Epithelial cell of prostate (primary cell): ENCODE data around the gene ZSCAN22.
A peak's percentile ranks its signal among the peaks of the same experiment; 100 is the strongest.

Source experiments
- DNase-seq: peaks from one replicate; pipeline ENCODE4 v3.0.0-alpha.2; 2011; ENCODE audit warnings: low read depth, low spot score
- H3K27ac ChIP-seq: fragments of 450-650 bp; 2 replicates; pipeline ENCODE4 v1.5.1; 2017; ENCODE audit warnings: mild to moderate bottlenecking

ZSCAN22 gene

DNA sequence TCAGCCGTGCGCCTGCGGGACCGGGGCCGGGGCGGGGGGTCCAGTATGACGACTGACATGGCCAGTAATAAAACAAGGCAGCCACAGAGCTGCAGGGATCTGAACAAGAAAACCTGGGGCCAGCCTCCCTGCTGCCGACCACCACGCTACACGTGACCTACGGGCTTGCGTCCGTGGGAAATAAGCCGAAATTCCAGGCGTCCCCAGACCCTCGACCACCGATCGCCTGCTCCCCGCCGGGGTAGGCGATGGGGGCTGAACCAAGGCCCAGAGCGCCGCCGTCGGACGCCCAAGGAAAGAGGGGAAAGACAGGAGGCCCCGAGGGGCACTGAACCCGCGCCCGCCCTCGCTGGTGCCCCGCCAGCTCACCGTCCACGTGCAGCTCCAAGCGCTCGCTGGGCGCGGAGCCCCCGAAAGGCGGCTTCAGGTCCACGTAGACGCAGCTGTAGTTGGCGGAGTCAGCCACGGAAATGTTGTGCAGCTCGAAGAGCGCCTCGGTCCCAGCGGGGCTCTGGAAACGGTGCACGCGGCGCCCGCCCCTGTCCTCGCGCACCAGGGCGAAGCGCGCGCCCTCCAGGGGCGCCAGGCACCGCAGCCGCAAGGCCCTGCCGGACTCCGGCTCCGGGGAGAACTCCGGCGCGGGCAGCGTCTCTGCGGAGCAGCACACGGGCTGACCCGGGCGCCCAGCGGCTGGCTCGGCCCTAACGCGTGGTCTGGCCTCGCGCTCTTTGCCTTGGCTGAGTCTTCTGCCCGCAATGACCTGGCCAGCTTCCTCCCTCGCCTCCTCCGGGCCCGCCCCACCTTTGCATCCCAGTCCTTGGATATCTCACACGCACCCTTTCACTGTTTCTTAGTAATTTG lies 23.4 kb downstream of the ZSCAN22 start:
- DNase-seq, result no peak
- no peak overlapping the region for H3K27ac ChIP-seq

GRCh38 chr19:58350871-58351557 lies 24.2 kb downstream of the ZSCAN22 start:
- DNase-seq, result no peak
- no peak overlapping the region for H3K27ac ChIP-seq

- DNase-seq, result no peak
- no peak overlapping the region for H3K27ac ChIP-seq
Observed at GRCh38 chr19:58351558-58351878, 24.7 kb downstream of the ZSCAN22 start.

DNA sequence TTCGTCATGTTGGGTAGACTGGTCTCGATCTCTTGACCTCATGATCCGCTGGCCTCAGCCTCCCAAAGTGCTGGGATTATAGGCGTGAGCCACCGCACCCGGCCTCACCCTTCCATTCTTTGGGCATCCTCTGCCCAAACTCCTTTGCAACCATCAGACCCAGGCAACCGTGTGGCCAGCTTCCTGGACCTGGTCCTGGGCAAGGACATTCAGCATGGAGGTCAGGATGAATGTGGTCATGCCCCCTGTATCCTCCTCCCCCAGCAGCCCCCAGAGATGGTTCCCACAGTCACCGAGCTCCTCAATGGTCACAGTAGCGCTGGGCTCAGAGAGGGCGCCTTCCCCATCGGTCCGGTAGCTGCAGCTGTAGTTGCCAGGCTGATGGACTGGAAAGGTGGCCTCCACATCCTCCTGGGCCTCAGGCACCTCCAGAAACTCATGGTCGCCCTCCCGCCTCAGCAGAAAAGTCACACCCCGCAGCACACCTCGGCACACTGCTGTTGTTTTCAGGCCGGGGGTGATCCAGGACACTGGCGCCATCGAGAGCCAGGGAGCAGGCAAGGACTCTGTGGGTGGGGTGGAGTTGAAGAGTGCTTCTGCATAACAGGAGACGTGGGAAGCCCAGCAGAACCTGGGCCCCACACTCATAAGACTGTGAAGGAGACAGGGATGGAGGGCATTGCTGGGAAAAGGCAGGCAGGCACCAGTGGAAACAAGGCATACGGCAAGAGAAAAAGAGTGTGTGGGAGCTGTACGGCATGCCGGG lies 25.4 kb downstream of the ZSCAN22 start:
- no peak overlapping the region for H3K27ac ChIP-seq
- DNase-seq, result no peak

- DNase-seq, result no peak
- H3K27ac ChIP-seq, result no peak within 1 kb of the TSS
Observed at GRCh38 chr19:58352760-58353671, 26.2 kb downstream of the ZSCAN22 start, which contains the start of gene A1BG. Gene A1BG (minus strand): TSS chr19:58353492. CDS start chr19:58353437, 55 bp downstream.

- no peak overlapping the region for H3K27ac ChIP-seq
- DNase-seq, result no peak
Observed at GRCh38 chr19:58353717-58354477, 27.1 kb downstream of the ZSCAN22 start.

GRCh38 chr19:58354478-58355030 lies 27.8 kb downstream of the ZSCAN22 start:
- no peak for DNase-seq
- no peak overlapping the region for H3K27ac ChIP-seq

GRCh38 chr19:58355215-58355796 lies 28.5 kb downstream of the ZSCAN22 start:
- DNase-seq, result no peak
- H3K27ac ChIP-seq, result no peak overlapping the region

DNA sequence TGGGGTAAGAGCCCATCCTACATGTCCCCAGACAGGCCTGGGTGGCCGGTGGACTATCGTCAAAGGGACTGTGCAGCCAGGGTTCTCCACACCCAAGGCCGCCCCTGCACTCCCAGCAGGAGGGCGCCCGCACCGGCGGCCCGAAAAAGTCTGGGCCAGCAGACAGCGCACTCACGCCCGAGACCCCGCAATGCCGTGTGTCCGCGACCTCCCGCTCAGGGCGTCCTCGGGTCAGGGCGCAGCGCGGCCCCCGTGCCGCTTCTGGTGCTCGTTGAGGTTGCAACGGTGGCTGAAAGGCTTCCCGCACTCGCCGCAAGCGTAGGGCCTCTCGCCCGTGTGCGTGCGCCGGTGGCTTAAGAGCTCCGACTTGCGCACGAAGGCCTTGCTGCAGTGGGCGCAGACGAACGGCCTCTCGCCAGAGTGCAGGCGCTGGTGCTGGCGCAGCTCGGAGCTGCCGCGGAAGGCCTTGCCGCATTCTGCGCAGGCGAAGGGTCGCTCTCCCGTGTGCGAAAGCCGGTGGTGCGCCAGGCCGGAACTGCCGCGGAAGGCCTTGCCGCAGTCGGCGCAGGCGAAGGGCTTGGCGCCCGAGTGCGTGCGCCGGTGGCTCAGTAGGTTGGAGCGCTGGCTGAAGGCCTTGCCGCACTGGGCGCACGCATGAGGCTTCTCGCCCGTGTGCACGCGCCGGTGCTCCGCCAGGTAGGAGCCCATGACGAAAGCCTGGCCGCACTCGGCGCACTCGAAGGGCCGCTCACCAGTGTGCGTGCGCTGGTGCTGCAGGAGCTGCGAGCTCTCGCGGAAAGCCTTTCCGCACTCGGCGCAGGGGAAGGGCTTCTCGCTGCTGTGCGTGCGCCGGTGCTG lies 29.3 kb downstream of the ZSCAN22 start:
- no peak for DNase-seq
- H3K27ac ChIP-seq, result no peak overlapping the region

DNA sequence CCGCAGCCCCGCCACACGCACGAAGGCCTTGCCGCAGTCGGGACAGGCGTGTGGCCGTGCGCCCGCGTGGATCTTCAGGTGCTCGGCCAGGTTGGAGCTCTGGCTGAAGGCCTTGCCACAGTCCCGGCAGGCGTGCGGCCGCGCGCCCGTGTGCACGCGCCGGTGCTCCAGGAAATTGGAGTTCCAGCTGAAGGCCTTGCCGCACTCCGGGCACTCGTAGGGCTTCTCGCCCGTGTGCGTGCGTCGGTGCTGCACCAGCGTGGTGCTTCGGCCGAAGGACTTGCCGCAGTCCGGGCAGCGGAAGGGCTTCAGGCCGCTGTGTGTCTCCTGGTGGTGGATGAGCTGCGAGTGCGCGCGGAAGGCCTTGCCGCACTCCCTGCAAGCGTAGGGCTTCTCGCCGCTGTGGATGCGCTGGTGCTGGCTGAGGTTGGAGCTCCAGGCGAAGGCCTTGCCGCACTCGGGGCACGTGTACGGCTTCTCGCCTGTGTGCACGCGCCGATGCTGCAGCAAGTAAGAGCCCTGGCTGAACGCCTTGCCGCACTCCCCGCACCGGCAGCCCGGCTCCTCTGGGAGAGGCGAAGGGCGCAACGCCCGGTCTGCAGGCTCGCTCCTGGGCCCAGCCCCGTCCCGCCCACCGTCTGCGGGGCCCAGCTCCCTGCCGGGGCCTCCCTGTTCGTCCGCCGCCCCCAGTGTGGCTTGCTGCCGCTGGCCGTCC lies 30.1 kb downstream of the ZSCAN22 start:
- no peak for DNase-seq
- H3K27ac ChIP-seq, result no peak overlapping the region

- DNase-seq, result no peak
- no peak overlapping the region for H3K27ac ChIP-seq
Observed at GRCh38 chr19:58357481-58358145, 30.8 kb downstream of the ZSCAN22 start.

GRCh38 chr19:58361900-58362271 lies 35.1 kb downstream of the ZSCAN22 start:
- peak overlapping the region; percentile 89 for H3K27ac ChIP-seq
- DNase-seq, result no peak

DNA sequence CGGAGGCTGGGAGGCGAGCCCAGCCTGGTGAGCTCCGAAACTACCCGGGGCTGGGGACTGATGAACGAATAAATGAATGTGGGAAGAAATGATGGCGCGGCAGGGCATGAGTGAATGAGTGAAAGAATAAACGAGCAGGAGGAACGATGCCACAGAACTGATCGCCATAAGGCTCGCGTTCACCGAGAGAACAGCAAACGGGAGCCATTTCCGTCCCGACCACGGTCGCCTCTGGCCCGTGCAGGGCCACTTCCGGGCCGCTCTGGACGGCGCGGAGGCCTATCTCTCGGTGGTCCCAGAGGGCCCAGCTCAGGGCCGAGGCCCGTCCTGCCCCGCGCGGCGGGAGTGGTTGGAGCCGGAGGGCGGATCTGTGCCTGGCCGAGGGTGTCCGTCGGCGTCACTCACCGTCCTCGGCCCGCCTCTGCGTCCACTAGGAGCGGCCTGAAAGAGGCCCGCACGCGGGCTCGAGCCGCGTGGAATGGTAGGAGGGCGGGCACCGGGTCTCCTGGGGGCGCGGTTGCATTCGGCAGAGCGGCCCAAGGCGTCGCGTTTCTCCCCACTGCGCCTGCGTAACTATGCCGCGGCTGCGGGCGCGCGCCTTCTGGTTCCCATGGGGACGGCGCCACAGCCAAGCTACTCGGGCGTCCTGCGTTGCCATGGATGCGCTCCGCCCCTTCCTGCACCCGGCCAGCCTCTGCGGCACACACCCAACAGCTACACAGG lies 35.6 kb downstream of the ZSCAN22 start, which contains the start of gene ZNF497:
Gene ZNF497, minus strand, starts transcription at position 480 of the 723 bp plus-strand sequence. CDS start 5,116 bp downstream, outside the sequence.
- DNase-seq, result peak; percentile 64
- peak within 1 kb of the TSS; percentile 89 for H3K27ac ChIP-seq

DNA sequence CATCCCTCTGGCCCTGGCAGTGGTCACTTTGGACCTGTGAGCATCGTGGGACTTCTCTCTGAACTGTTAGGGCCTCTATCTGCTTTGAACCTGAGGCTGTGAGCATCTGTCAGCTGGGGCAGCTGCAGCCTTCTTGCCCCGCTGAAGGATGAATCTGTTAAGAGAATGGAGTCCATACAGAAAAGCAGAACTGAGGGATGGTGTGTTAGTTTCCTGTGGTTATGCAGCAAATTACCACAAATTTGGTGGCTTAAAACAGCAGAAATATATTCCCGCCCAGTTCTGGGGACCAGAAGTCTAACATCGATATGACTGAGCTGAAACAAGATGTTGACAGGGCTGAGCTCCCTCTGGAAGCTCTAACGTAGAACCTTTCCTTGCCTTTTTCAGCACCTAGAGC lies 37.4 kb downstream of the ZSCAN22 start:
- DNase-seq, result no peak
- no peak overlapping the region for H3K27ac ChIP-seq

DNA sequence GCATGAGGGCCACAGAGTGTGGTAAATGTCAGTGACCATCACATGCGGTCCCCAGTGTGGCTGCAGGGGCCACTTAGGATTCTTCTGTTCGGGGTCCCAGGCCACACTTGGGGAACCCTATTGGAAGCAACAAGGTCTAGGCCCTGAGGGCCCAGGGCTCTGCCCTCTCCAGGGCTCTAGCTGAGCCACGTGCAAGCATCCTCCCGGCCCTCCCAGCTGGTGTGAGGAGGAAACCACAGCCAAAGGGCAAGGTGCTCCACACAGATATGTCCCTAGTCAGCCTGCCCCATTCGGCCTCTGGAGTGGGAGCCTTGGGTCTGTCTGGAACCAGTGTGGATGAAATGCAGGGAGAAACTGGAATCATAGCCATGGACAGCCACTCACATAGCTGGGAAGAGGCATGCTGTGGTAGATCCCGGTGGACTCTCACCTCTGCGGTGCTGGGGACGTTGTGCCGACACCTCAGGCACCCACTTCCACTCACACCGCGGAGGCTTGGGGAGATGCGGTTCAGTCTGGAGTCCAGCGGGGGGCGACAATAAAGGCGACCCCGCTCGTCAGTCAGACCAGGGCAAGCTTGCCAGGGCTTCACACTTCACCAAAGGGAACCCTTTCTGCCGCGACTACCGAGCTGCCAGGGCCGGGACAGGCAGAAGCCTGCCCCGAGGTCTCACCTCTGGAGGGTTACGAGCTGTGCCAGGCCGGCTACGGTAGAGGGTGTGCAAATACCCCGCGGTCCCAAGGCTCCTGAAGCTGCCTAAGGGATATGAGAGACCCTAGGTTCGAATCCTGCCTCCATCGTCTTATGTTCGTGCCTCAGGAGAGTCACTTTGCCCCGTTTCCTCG lies 40.0 kb downstream of the ZSCAN22 start:
- no peak for DNase-seq
- H3K27ac ChIP-seq, result no peak overlapping the region
